HEK293 (cell line): ENCODE data around the gene CYTH4.
A peak's percentile ranks its signal among the peaks of the same experiment; 100 is the strongest.

Source experiments
- CTCF ChIA-PET: fragments of 350-600 bp; formaldehyde crosslinking; extraction: SDS; loops from one replicate; lab custom pipeline; 2021; ENCODE audit warnings: antibody characterized with exemption; lab: Yijun Ruan, JAX
- POLR2A ChIA-PET: fragments of 300-600 bp; formaldehyde crosslinking; extraction: SDS; loops from one replicate; lab custom pipeline; 2020; ENCODE audit warnings: antibody characterized with exemption, inconsistent platforms; lab: Yijun Ruan, JAX
- H3K27ac ChIP-seq: fragments of 200-500 bp; sonication (Bioruptor generic); 2 replicates; pipeline ENCODE4 v1.5.1; 2014; ENCODE audit warnings: low read depth, low read length, control low read depth, inconsistent platforms; ENCODE audit errors: extremely low read depth
- H3K36me3 ChIP-seq, 2 experiments: fragments of 200-500 bp in 1 of 2; sonication (Bioruptor generic) in 1 of 2; 1 replicate in 1 of 2; 2 replicates in 1 of 2; pipeline ENCODE4 v1.5.1; 2014 to 2017; ENCODE audit warnings: inconsistent platforms in 2 of 2, low read length in 2 of 2; ENCODE audit not compliant: control insufficient read depth in 2 of 2, insufficient read depth in 1 of 2
- H3K4me1 ChIP-seq: fragments of 200-500 bp; sonication (Bioruptor generic); 2 replicates; pipeline ENCODE4 v1.5.1; 2014; ENCODE audit warnings: mild to moderate bottlenecking, low read length, inconsistent platforms; ENCODE audit not compliant: control insufficient read depth, insufficient read depth
- H3K4me3 ChIP-seq: 2 replicates; pipeline ENCODE4 v1.5.1; 2011; ENCODE audit warnings: low read depth, mild to moderate bottlenecking, control low read depth, low read length, moderate library complexity
- H3K9me3 ChIP-seq: fragments of 200-500 bp; sonication (Bioruptor generic); 2 replicates; pipeline ENCODE4 v1.5.1; 2014; ENCODE audit warnings: low read depth, low read length, inconsistent platforms; ENCODE audit not compliant: control insufficient read depth, insufficient read depth
- BCL11B ChIP-seq: fragments of 450-650 bp; formaldehyde crosslinking; IDR thresholded peaks from 2 replicates; pipeline ENCODE4 v1.5.1; 2016; ENCODE audit warnings: low read depth, missing biosample characterization, missing genetic modification characterization
- HIC1 ChIP-seq: fragments of 450-650 bp; formaldehyde crosslinking; IDR thresholded peaks from 2 replicates; pipeline ENCODE4 v1.5.1; 2016; ENCODE audit warnings: missing biosample characterization, missing genetic modification characterization
- KLF1 ChIP-seq: fragments of 450-650 bp; formaldehyde crosslinking; IDR thresholded peaks from 2 replicates; pipeline ENCODE4 v1.5.1; 2016; ENCODE audit warnings: missing biosample characterization, missing genetic modification characterization
- KLF8 ChIP-seq: fragments of 450-650 bp; formaldehyde crosslinking; IDR thresholded peaks from 2 replicates; pipeline ENCODE4 v1.5.1; 2016; ENCODE audit warnings: missing biosample characterization, missing genetic modification characterization
- KLF9 ChIP-seq: fragments of 450-650 bp; formaldehyde crosslinking; IDR thresholded peaks from 2 replicates; pipeline ENCODE4 v1.5.1; 2016; ENCODE audit warnings: missing biosample characterization, missing genetic modification characterization, low read depth
- PRDM1 ChIP-seq: fragments of 450-650 bp; formaldehyde crosslinking; IDR thresholded peaks from 2 replicates; pipeline ENCODE4; 2016; ENCODE audit warnings: missing biosample characterization, missing genetic modification characterization
- SETDB1 ChIP-seq: IDR thresholded peaks from one replicate; pipeline ENCODE4 v1.6.1; 2017; ENCODE audit warnings: mild to moderate bottlenecking, low read length, moderate library complexity, mixed read lengths; ENCODE audit not compliant: insufficient read length
- SP3 ChIP-seq: fragments of 450-650 bp; formaldehyde crosslinking; IDR thresholded peaks from 2 replicates; pipeline ENCODE4 v1.5.1; 2016; ENCODE audit warnings: missing biosample characterization, missing genetic modification characterization
- TRIM28 ChIP-seq: IDR thresholded peaks from 2 replicates; pipeline ENCODE4 v1.6.1; 2011; ENCODE audit warnings: low read length, control low read depth, borderline replicate concordance
- YY1 ChIP-seq: fragments of 450-650 bp; formaldehyde crosslinking; IDR thresholded peaks from 2 replicates; pipeline ENCODE4 v1.5.1; 2018; ENCODE audit warnings: missing biosample characterization, missing genetic modification characterization
- ZBTB20 ChIP-seq: fragments of 450-650 bp; formaldehyde crosslinking; IDR thresholded peaks from 2 replicates; pipeline ENCODE4 v1.5.1; 2016; ENCODE audit warnings: missing biosample characterization, missing genetic modification characterization
- ZBTB7A ChIP-seq: fragments of 450-650 bp; formaldehyde crosslinking; IDR thresholded peaks from 2 replicates; pipeline ENCODE4 v1.5.1; 2016; ENCODE audit warnings: low read depth, missing biosample characterization, missing genetic modification characterization
- ZNF138 ChIP-seq: fragments of 450-650 bp; formaldehyde crosslinking; IDR thresholded peaks from 2 replicates; pipeline ENCODE4 v1.5.1; 2016; ENCODE audit warnings: missing biosample characterization, missing genetic modification characterization, borderline replicate concordance
- ZNF157 ChIP-seq: fragments of 450-650 bp; formaldehyde crosslinking; IDR thresholded peaks from 2 replicates; pipeline ENCODE4 v1.5.1; 2016; ENCODE audit warnings: missing biosample characterization, missing genetic modification characterization
- ZNF211 ChIP-seq: fragments of 450-650 bp; formaldehyde crosslinking; IDR thresholded peaks from 2 replicates; pipeline ENCODE4 v1.5.1; 2016; ENCODE audit warnings: low read depth, missing biosample characterization, missing genetic modification characterization
- ZNF302 ChIP-seq: fragments of 450-650 bp; formaldehyde crosslinking; IDR thresholded peaks from 2 replicates; pipeline ENCODE4 v1.5.1; 2016; ENCODE audit warnings: missing biosample characterization, missing genetic modification characterization, low read depth
- ZNF341 ChIP-seq: fragments of 450-650 bp; formaldehyde crosslinking; IDR thresholded peaks from 2 replicates; pipeline ENCODE4; 2016; ENCODE audit warnings: low read depth, missing biosample characterization, missing genetic modification characterization
- ZNF354C ChIP-seq: fragments of 450-650 bp; formaldehyde crosslinking; IDR thresholded peaks from 2 replicates; pipeline ENCODE4 v1.5.1; 2016; ENCODE audit warnings: missing biosample characterization, missing genetic modification characterization, low read depth, borderline replicate concordance
- ZNF366 ChIP-seq: fragments of 450-650 bp; formaldehyde crosslinking; conservative IDR thresholded peaks from 2 replicates; pipeline ENCODE4 v1.5.1; 2016; ENCODE audit warnings: missing biosample characterization, missing genetic modification characterization
- ZNF404 ChIP-seq: fragments of 450-650 bp; formaldehyde crosslinking; IDR thresholded peaks from 2 replicates; pipeline ENCODE4 v1.5.1; 2017; ENCODE audit warnings: missing biosample characterization, missing genetic modification characterization
- ZNF549 ChIP-seq: fragments of 450-650 bp; IDR thresholded peaks from 2 replicates; pipeline ENCODE4 v1.5.1; 2018; ENCODE audit warnings: missing biosample characterization, missing genetic modification characterization, mild to moderate bottlenecking, inconsistent platforms, moderate library complexity
- ZSCAN16 ChIP-seq: fragments of 450-650 bp; formaldehyde crosslinking; IDR thresholded peaks from 2 replicates; pipeline ENCODE4 v1.5.1; 2016; ENCODE audit warnings: missing biosample characterization, missing genetic modification characterization
- TF ChIP-seq, protein P1 (sequence below): fragments of 450-650 bp; formaldehyde crosslinking; IDR thresholded peaks from 2 replicates; pipeline ENCODE4 v1.5.1; 2016; ENCODE audit warnings: missing biosample characterization, missing genetic modification characterization
- TF ChIP-seq, protein P2 (sequence below): fragments of 450-650 bp; IDR thresholded peaks from 2 replicates; pipeline ENCODE4 v1.5.1; 2018; ENCODE audit warnings: missing biosample characterization, missing genetic modification characterization
- TF ChIP-seq, protein P3 (sequence below): fragments of 450-650 bp; formaldehyde crosslinking; IDR thresholded peaks from 2 replicates; pipeline ENCODE4 v1.5.1; 2017; ENCODE audit warnings: missing biosample characterization, missing genetic modification characterization

Gene CYTH4

GRCh38 chr22:37356922-37357321 lies 74.6 kb downstream of the CYTH4 start:
- H3K9me3 ChIP-seq = no peaks in the 10 kb centered on the region
- no peak overlapping the region for H3K27ac ChIP-seq
- ChIA-PET POLR2A (no interaction called here), CTCF (no interaction called here)
- no peaks in the 10 kb centered on the region for H3K36me3 ChIP-seq
- H3K4me3 ChIP-seq = no peak overlapping the region
- TF ChIP-seq ZNF138 (tag by site-specific recombination) = no peak
- peak; percentile 46 for TF ChIP-seq SETDB1
- H3K4me1 ChIP-seq = no peaks in the 10 kb centered on the region

DNA sequence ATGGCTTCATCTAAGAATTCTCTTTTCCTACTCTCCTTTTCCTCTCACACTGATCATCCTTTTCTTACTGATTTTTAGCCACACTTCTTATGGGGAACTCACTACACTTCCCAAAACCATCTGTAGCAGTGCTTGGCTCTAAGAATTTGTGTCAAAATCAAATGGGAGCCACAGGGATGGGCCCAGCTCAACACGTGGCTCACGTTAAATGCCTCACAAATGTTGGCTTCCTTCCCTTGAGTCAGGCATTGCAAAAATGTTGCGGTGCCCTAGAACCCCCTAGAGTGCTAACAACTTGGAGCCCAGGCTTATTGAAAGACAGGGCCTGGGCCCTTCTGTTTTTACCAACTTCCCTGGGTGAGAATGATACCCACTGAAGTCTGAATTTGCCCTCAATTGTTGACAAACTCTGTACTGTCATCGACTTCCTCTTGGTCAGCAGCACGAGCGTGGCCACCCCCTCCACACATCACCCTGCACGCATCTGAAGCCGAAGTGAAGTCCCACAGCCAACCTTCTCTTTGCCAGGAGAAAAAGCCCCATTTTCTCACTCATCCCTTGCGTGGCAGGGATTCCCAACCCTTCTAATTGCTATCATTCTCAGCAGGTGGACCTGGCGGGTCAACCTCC lies 75.3 kb downstream of the CYTH4 start:
- no peaks in the 10 kb centered on the region for H3K36me3 ChIP-seq
- no peak overlapping the region for H3K27ac ChIP-seq
- CTCF ChIA-PET = no interaction called here
- no peaks in the 10 kb centered on the region for H3K4me1 ChIP-seq
- TF ChIP-seq ZNF341 (tag by site-specific recombination) (no peak), ZSCAN16 (tag by site-specific recombination) (no peak), PRDM1 (tag by site-specific recombination) (no peak), KLF9 (tag by site-specific recombination) (no peak), KLF8 (tag by site-specific recombination) (no peak), TRIM28 (no peak), SP3 (tag by site-specific recombination) (no peak), ZNF366 (tag by site-specific recombination) (no peak), SETDB1 (no peak), ZNF549 (no peak), ZNF302 (no peak), ZBTB7A (tag by site-specific recombination) (no peak), ZNF354C (tag by site-specific recombination) (no peak), ZNF211 (tag by site-specific recombination) (no peak), ZNF404 (no peak)
- TF ChIP-seq, protein P1, sequence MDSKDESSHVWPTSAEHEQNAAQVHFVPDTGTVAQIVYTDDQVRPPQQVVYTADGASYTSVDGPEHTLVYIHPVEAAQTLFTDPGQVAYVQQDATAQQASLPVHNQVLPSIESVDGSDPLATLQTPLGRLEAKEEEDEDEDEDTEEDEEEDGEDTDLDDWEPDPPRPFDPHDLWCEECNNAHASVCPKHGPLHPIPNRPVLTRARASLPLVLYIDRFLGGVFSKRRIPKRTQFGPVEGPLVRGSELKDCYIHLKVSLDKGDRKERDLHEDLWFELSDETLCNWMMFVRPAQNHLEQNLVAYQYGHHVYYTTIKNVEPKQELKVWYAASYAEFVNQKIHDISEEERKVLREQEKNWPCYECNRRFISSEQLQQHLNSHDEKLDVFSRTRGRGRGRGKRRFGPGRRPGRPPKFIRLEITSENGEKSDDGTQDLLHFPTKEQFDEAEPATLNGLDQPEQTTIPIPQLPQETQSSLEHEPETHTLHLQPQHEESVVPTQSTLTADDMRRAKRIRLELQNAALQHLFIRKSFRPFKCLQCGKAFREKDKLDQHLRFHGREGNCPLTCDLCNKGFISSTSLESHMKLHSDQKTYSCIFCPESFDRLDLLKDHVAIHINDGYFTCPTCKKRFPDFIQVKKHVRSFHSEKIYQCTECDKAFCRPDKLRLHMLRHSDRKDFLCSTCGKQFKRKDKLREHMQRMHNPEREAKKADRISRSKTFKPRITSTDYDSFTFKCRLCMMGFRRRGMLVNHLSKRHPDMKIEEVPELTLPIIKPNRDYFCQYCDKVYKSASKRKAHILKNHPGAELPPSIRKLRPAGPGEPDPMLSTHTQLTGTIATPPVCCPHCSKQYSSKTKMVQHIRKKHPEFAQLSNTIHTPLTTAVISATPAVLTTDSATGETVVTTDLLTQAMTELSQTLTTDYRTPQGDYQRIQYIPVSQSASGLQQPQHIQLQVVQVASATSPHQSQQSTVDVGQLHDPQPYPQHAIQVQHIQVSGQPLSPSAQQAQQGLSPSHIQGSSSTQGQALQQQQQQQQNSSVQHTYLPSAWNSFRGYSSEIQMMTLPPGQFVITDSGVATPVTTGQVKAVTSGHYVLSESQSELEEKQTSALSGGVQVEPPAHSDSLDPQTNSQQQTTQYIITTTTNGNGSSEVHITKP = no peak
- POLR2A ChIA-PET = no interaction called here
- no peaks in the 10 kb centered on the region for H3K9me3 ChIP-seq
- no peak overlapping the region for H3K4me3 ChIP-seq

- no peak overlapping the region for H3K27ac ChIP-seq
- ChIA-PET POLR2A (no interaction called here), CTCF (no interaction called here)
- no peaks in the 10 kb centered on the region for H3K9me3 ChIP-seq
- no peak overlapping the region for H3K4me3 ChIP-seq
- H3K4me1 ChIP-seq = no peaks in the 10 kb centered on the region
- no peaks in the 10 kb centered on the region for H3K36me3 ChIP-seq
- TF ChIP-seq ZNF157 (no peak), HIC1 (no peak), ZBTB20 (tag by site-specific recombination) (no peak), KLF1 (tag by site-specific recombination) (no peak), BCL11B (tag by site-specific recombination) (no peak), YY1 (tag by site-specific recombination) (no peak)
- TF ChIP-seq, protein P2, sequence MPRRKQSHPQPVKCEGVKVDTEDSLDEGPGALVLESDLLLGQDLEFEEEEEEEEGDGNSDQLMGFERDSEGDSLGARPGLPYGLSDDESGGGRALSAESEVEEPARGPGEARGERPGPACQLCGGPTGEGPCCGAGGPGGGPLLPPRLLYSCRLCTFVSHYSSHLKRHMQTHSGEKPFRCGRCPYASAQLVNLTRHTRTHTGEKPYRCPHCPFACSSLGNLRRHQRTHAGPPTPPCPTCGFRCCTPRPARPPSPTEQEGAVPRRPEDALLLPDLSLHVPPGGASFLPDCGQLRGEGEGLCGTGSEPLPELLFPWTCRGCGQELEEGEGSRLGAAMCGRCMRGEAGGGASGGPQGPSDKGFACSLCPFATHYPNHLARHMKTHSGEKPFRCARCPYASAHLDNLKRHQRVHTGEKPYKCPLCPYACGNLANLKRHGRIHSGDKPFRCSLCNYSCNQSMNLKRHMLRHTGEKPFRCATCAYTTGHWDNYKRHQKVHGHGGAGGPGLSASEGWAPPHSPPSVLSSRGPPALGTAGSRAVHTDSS (tag by site-specific recombination) = no peak
- TF ChIP-seq, protein P3, sequence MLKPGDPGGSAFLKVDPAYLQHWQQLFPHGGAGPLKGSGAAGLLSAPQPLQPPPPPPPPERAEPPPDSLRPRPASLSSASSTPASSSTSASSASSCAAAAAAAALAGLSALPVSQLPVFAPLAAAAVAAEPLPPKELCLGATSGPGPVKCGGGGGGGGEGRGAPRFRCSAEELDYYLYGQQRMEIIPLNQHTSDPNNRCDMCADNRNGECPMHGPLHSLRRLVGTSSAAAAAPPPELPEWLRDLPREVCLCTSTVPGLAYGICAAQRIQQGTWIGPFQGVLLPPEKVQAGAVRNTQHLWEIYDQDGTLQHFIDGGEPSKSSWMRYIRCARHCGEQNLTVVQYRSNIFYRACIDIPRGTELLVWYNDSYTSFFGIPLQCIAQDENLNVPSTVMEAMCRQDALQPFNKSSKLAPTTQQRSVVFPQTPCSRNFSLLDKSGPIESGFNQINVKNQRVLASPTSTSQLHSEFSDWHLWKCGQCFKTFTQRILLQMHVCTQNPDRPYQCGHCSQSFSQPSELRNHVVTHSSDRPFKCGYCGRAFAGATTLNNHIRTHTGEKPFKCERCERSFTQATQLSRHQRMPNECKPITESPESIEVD (tag by site-specific recombination) = no peak
Observed at GRCh38 chr22:37358386-37358785, 76.1 kb downstream of the CYTH4 start.
